HG03521 (cell line): ENCODE measurements around the gene PLCZ1.
"Not testable (repeated sequence)": the region's sequence is repeated elsewhere in the genome, so short reads cannot be mapped to it uniquely, and the experiment has no call there.

Source experiments
- ATAC-seq: cut with Tn5 transposase; IDR thresholded peaks from one replicate; pipeline ENCODE4 v1.9.1; 2021; ENCODE audit warnings: mild to moderate bottlenecking, moderate library complexity; ENCODE audit not compliant: unreplicated experiment

The PLCZ1 gene

DNA sequence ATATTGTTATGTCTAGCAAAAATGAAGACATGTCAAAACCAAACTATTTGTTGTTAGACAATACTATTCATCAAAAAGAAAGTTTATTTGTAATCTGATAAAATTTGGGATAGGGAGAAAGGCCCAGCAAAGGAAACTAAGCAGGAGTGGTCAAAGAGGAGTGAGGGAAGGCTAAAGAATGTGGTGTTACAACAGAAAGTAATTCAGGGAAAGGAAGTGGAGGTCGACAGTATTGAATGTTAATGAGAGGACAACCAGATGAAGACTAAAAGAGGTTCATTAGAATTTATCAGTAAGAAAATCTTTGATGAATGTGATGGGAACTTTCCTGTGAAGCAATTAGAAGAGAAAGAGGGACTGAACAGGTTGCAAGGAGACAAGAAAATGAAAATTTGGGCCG lies 33.9 kb downstream of the PLCZ1 start:
- ATAC-seq, result no peak

DNA sequence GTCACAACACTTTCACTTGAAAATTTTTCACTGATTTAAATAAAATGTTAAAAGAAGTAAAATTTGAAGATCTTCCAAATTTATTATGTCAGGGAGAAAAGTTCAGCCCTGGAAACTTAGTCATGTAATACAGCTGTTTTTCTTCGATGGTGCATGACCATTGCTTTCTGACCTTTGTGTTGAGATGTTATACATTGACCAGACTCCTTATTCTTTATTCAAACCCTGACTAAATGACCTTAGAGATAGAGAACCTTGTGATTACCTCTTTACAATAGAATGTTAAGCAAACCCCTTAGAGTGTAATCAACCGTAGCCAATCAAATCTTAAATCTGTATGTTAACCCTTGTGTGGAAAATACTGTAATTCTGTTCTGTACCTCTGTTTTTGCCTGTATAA lies 34.5 kb downstream of the PLCZ1 start:
- ATAC-seq, result no peak

DNA sequence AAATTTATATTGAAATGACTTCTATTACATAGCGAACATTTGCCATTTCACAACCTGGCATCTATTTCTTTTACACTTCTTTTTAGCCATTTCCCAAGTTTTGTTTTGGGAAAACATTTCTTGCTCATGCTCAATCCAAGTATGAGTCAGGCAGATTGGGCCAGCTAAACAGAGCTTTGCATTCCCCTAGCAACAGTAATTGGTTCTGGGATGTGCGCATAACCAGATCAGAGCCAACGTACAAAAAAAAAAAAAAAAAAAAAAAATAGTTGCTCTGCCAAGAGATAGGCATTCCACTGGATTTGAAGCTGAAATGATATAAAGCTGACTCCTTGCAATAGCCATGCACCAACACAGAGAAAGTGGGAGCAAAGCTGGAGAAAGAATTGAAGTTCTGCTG lies 37.5 kb downstream of the PLCZ1 start:
- no peak for ATAC-seq

DNA sequence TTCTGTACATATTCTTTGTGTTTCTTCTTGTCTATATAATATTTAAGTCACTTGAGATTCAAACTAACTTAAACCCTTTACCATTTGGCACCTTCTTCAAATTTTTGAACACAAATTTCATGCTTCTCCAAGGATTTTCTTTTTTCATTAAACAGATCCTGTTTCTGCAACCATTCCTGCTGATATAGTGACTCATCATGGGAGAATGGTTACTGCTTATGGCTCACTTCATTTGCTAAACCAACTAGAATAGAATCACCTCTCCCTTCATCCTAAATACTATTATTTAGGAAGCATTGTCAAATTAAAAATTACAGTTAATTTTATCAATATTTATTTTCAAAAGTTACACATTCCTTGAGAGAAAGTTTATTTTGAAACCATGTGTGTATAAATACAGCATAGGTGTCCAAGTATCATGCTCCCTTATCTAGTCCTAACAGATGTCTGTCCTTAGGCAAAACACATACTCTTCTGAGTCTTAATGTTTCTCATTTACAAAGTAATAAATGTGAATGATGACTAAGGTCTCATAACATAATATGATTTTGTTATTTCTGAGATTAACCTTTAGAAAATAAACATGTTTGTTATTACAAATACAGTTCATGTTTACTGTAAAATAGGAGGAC lies 40.7 kb downstream of the PLCZ1 start:
- no peak for ATAC-seq

DNA sequence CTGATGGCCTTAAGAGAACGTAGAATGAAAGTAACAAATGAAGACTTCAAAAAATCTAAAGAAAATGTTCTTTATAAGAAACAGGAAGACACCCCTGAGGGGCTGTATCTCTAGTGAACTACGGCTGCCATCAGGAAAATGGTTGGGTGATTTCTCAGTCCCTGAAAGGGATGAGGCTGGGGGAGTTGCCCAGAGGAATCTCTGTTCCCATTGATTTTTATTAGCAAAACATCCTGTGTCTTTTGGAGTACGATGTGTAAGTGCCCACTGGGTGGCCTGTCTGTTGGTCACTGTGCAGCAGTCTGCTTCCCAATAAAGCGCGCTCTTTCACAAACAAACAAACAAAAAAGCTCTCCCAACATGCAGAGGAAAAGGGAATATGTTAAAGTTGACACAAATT lies 43.8 kb downstream of the PLCZ1 start:
- ATAC-seq, result not testable (repeated sequence)

DNA sequence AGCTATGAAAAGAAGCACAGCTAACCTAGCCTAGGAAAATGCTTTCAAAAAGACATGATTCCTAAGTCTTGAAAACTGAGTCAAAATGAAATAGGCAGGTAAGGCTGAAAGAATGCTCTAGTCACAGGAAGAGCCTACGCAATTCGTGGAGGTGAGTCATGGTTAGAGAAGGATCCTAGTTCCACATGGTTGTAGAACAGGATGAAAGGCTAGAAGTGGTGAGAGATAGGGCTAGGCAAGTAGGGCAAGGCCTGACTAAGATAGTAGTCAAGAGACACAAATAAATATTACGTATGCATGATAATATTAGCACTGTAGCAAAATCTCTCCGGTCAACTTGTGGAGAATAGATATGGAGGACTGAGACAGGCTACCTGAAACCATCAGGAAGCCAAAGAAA lies 47.2 kb downstream of the PLCZ1 start:
- ATAC-seq, result no peak

DNA sequence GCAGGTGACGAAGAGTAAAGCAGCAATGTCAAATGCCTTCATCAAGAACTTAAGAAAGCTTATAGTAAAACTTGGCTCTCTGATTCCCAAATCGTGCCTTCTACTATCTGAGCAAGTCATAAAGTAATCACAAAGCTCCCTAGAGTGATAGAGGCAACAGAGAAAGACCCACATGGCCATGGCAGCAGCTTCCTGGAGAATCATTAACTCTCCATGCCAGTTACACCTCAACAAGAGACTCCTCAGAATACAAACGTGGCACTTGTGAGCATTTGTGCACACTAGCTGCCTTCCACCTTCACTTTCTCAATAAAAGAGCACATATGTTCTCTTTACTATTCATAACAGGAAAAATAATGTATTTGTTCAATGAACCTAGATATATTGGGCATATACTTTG lies 48.0 kb downstream of the PLCZ1 start:
- ATAC-seq, result no peak

DNA sequence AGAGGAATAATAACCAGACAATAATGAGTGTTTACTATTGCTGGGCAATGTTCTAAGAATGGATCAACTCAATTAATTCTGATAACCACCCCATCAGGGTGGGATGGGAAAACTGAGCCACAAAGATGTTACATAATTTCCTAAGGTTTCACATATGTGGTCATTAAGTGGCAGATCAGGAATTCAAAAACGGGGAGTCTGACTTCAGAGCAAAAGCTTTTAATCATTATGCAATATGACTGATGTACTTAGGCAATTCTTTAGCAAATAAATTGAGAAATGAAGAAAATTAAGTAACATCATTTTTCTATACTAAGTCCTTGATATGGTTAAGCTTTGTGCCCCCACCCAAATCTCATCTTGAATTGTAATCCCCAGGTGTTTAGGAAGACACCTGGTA lies 53.4 kb downstream of the PLCZ1 start:
- no peak for ATAC-seq

DNA sequence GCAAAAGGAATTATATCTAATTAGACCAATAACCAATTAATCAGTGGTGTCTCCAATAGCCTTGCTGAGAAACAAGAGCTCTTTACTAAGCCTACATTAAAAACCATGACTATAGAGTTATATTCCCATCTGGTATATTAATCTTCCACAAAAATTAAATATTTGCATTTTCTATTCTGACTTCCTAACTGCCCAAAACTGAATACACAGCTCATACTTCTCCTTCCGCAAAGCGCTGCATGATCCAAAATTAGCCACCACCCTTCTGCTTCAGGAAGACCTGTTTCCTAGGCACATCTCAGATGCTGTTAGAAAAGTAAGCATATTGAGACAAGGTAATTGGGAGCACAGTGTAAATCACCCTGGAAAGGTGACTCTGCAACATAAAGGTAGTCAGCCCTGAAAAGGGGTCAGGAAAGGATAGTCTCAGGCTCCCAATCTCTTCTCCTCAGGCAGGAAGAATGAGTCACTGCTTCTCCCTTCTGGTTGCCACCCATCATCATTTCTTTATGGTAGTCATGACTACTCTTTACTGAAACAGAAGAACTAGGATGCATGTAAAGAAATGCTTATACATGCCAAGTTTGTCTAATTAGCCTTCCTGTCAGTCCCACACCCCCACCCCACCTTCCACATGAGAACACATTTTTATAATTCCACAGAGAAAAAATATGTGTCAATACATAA lies 54.3 kb downstream of the PLCZ1 start:
- no peak for ATAC-seq

DNA sequence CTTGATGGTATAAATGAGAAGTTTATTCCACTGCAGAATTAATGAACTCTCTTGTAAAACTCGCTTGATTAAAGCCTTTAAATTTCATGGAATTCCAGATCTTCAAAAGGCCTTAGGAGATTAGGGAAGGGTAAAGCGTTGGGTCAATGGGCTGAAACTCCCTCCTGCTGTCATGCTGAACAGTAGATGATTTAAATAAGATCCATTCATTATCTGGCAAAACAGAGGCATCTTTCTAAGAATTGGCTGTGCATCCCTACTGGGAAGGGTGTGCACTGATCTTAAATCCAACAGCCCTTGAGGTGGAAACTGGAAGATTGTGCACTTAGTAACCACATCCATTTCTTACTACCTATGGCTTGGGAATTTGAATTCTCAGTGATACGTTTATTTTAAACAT lies 56.0 kb downstream of the PLCZ1 start:
- ATAC-seq, result no peak

DNA sequence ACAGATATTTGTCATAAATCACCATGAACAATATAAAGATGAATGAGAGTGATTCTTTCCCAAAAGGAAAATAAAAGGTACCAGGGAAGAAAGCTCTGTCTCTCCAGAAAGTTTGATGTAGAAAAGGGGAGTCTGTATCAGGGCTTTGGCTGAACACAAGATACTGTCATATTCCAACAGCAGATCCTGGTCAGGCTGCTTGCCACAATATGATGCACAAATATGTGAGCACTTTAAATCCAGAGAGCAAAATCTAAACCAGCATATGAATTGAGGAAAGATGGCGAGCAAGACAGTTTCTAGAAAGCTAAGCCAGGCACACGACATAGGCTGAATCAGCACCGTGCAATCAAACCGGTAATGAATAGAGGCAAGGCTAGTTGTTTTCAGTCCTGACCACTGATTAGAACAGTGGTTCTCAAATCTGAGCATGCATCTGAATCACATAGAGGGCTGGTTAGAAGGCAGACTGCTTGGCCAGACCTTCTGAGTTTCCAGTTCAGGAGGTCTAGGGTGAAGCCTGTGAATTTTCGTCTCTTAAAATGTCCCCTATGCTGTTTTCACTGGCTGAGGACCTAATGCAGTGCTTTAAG lies 60.7 kb downstream of the PLCZ1 start:
- ATAC-seq, result no peak

DNA sequence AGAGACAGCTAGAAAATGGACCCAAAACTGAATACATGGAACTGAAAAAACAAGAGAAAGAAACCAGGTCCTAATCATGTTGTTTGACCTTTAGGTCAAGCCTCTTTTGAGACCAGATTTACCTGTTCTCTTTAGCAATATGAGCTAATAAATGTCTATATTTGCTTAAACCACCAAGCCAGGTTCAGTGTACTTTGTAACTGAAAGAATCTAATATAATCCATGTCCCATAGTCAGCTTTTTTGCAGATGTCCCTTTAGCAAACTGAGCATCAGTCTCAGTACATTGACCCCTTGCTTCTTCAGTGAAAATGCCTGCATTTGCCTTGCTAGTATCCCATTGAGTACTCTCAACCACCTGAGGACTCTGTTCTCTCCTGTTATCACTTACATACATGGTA lies 61.7 kb downstream of the PLCZ1 start:
- ATAC-seq, result no peak

DNA sequence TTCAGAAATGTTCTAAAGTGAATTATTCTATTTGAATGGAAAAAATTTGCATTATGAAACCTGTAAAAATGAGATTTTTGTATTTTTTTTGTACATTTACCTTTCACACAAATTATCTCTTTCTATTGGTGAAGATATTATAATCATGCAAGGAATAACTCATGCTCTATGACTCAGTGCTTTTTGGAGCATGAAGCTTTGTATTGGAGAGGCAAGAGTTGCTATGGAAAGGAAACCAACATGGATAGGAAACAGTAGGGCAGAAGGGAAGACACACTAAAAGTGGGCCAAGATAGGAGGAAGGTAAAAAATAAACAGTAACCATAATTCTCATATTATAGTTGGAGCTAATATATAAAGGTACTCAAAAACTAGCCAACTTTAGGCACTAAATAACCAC lies 79.0 kb downstream of the PLCZ1 start:
- ATAC-seq, result no peak

DNA sequence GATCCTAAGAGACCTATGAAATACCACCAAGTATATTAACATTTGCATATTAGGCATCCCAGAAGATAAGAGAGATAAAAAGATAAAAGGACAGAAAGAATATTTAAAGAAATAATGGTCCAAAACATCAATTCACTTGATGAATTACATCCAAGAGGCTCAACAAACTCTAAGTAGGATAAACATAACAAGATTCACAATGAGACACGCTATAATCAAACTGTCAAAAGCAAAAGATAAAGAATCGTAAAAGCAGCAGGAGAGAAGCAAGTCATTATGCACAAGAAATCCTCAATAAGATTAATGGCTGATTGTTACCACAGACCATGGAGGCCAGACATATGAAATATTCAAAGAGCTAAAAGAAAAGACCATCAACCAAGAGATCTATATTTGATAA lies 79.6 kb downstream of the PLCZ1 start:
- no peak for ATAC-seq

DNA sequence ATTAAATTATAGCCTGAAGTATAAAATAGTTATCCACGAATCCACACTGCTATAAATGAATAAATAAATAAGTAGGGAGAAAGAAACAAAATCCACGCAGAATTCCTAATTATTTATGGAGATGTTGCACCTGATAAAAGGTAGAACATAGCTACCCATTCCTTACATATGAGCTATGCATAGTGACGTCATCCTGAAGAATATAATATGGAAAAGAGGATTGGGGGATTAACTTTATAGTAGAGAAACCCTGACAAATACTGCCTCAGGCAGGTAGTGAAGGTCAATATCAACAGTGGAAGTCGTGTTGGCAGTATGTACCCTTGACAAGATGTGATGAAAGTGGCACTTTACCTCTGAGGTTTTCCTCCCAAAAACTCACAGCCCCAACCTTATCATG lies 82.5 kb downstream of the PLCZ1 start:
- no peak for ATAC-seq

DNA sequence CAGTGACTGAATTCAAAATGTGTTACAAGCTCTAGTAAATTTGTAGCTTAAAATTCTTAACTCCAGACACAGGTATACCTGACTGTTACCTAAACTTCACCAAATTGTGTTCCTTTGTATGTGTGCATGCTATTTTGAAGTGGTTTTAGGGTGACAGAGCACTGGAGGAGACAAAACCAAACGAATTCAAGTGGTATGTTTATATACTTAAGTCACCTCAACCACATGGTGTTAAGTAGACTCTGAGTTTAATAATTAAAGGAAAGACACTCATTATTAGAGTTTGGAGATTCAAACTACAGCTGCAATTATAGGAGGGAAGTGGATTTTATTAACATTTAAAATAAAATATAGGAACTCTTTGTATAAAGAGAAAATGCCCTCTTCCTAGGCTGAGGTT lies 84.3 kb downstream of the PLCZ1 start:
- no peak for ATAC-seq

DNA sequence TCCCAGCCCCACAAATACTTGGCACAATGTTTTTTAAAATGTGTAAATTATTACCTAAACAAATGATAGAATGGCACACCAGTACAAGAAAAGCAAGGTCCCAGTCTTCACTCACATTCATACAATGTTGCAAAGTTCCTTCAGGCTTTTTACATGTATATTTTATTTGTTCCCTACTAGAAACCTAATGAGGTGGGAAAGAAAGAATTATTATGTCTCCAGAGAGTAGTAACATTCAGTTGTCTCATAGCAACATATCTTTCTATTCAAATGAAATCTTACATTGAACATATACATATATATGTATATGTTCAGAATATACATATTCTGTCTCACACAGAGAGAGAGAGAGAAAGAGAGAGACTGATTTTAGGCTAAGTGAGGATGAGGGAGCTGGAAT lies 85.2 kb downstream of the PLCZ1 start:
- ATAC-seq, result no peak

DNA sequence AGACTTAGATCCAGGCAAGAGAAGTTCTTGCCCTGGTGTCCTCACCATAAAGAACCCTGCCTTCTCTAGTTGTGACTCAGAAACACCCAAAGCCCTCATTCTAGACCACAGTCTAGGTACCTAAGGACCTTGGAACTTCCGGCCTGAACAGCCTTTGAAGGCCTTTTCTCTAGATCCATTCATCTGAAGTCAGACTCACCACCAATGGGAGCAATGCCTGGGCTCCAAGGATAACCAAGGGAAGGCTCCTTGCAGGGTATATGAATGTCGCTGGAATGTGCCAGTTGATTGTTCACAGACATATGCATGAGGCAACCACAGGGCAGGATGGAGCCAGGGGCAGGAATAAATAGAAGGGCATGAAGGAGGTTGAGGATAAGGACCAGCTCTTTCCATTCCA lies 86.3 kb downstream of the PLCZ1 start:
- no peak for ATAC-seq

DNA sequence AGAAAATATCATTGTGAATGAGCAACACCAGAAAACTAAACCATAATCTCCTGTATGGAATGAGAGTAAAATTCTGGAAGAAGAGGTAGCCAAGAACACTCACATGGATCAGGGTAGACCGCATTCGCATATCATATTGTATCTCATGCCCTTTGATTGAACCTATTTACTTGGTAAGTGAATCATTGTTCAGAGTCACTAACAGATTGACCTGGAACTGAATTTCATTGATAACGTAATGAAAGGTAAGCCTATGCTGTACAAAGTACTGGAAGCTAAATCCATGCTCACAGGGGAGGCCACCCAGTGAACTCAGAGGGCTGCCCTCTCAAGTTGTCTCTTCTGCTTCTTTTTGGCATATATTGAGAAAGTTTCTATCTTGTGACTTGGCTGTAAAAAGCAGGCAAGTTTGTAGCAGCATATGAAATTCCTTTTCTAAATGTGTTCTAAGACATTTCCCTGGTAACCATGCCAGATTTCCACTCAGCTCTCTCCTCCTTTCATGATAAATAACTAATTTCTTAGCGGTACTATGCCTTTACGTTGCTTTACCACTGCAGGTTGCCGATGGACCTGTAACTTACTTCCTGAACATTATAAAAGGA lies 91.4 kb downstream of the PLCZ1 start:
- no peak for ATAC-seq

DNA sequence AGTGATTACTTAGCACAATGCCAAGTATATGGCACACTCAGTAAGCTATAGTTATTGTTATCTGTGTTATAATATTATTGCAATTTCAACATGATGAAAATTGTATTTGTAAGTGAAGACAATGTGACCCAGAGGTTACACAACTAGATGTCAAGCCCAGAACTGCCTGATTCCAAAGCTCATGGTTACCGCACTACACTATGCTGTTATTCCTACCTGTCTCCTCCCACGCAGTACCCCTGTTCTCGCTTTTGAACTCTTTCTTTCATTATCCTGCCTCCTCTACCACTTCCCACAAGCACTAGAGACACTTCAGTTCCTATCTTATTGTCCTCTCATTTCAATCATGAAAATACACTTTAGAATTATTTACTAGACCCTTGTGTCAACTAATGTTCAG lies 93.2 kb downstream of the PLCZ1 start:
- no peak for ATAC-seq

DNA sequence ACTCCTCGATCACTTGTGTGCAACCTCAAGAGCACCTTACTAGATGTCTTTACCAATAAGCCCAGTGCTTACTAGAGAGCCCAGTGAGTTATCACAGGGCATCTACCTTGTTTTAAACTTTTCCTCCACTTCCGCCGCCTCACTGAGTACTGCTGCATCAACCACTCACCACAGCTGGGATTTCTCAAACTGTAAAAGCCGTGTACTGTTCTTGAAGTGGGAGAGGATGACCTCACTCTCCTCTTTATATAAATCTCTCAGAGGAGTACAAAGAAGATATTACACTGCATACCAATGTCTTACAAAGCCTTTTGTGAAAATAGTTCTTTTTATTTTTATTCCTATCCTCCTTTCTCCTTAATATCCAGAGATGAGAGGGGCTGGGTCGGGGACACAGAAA lies 94.1 kb downstream of the PLCZ1 start:
- no peak for ATAC-seq

DNA sequence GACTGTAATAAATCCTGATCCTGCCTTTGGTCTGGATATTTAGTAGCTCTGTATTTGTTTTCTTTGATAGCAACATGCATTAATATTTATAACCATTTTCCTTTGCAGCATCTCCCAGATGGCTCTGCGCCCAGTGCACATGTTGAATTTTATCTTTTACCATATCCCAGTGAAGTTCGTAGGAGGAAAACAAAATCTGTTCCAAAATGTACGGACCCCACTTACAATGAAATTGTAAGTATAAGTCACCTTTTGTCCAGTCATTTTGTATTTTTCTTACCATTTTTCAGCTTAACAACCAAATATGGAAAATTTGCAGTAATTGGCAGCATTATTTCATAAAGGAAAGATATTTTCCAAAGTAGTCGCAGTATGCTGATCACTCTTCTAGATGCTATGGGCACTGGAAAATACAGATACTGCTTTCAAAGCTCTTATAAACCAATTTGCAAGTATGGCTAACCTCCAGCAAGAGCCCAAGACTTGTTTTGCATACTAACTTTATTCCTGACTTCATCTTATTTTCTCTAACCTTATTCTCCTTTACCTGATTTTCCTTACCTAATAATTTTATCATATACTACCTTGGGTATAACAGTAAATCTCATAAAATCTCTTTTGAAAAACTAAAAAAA lies 97.4 kb downstream of the PLCZ1 start:
- ATAC-seq, result no peak
